ENCODE data around the gene TRDN.

DNA sequence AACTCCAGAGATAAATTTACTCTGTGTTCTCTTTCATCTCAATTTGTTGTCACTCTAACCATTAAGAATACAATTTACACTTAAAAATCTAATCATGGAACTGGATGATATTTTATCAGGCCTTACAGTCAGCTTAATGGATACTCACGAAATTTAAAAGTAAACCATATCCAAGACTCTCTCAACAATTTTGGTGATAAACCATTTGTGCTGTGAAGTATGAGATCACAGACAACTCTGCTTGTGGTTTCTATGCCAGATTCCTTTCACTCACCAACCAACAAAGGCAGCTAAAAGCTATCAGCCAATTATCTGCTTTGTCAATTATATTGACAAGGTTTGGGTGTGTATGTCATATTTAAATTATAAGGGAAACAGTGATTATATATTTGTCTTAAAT, 155.8 kb downstream of the TRDN start:
- no peak for TF ChIP-seq EZH2 (IDR thresholded peaks at IDR 0.05; ENCODE audit: borderline replicate concordance, low read depth, low read length, severe bottlenecking)
- TF ChIP-seq, protein P1, sequence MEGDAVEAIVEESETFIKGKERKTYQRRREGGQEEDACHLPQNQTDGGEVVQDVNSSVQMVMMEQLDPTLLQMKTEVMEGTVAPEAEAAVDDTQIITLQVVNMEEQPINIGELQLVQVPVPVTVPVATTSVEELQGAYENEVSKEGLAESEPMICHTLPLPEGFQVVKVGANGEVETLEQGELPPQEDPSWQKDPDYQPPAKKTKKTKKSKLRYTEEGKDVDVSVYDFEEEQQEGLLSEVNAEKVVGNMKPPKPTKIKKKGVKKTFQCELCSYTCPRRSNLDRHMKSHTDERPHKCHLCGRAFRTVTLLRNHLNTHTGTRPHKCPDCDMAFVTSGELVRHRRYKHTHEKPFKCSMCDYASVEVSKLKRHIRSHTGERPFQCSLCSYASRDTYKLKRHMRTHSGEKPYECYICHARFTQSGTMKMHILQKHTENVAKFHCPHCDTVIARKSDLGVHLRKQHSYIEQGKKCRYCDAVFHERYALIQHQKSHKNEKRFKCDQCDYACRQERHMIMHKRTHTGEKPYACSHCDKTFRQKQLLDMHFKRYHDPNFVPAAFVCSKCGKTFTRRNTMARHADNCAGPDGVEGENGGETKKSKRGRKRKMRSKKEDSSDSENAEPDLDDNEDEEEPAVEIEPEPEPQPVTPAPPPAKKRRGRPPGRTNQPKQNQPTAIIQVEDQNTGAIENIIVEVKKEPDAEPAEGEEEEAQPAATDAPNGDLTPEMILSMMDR (IDR thresholded peaks at IDR 0.05; ENCODE audit: borderline replicate concordance, extremely low read depth, low read length, poor library complexity, severe bottlenecking), result no peak
